T-helper 1 cell treated with Interleukin-12 subunit alpha and Interleukin-12 subunit beta and Interleukin-4 antibody, amounts not matched to agents 30 ng/mL and 1 ng/mL, for 36 hours (primary cell): ENCODE measurements around the gene NT5DC2. TPM values are rescaled to one million over a fixed set of nuclear protein-coding genes. Genes with fewer than 3 reads are reported as not detected.
"Not testable (repeated sequence)": the region's sequence is repeated elsewhere in the genome, so short reads cannot be mapped to it uniquely, and the experiment has no call there.

Experiments used
- intact Hi-C: fragments of 100-400 bp; cut with micrococcal nuclease; formaldehyde crosslinking; loops from one replicate; pipeline ENCODE4 v1.15.1; 2024
- total RNA-seq: library from RNA; stranded (reverse); gene quantifications from 2 replicates; pipeline ENCODE4 v1.2.3, GENCODE V29; 2022

The NT5DC2 gene
- total RNA-seq, 1 donor from 2014 or later, result 14.3 TPM

- intact Hi-C loops, result not testable (repeated sequence)
Measured at GRCh38 chr3:52526671-52527038, 7.0 kb downstream of the NT5DC2 start.

DNA sequence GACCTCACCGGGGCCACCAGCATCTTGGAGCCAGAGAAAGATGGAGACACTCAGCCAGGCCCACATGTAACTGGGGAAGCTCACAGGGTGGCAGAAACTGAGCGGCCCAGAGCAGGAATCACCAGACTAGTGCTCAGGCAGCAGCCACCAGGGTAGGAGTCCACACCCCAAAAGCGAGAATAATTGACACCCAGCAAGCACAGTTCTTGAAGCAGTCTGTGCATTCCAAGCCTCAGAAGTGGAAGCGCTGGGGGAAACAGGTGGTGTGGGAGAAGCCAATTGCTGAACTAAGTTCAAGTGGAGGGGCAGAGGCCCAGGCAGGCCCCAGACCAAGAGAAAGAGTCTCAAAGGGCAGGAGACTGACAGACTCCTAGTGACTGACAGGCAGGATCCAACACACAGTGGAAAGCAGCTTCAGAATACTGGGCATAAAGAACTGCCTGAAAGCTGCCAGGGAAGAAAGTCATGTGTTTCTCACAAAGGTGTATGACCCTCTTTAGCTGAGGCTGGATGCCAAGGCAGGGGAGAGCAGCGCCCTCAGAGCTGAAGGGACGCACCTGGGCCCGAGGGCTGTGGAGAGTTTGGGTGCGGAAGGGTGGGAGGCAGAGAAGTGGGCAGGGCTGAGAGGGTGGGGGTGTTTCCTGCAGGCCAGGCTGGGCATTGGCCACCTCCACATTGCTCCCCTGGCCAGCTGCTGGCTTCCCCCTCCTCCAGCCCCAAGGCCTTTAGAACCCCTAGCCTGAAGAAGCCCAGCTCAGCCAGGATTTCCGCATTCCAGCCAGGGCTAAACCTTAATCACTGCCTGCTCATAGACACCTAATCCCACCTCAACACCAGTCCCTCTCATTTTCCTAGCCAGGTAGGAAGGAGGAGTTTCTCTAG is 7.7 kb downstream of the NT5DC2 start:
- intact Hi-C loops, result no loop called here

DNA sequence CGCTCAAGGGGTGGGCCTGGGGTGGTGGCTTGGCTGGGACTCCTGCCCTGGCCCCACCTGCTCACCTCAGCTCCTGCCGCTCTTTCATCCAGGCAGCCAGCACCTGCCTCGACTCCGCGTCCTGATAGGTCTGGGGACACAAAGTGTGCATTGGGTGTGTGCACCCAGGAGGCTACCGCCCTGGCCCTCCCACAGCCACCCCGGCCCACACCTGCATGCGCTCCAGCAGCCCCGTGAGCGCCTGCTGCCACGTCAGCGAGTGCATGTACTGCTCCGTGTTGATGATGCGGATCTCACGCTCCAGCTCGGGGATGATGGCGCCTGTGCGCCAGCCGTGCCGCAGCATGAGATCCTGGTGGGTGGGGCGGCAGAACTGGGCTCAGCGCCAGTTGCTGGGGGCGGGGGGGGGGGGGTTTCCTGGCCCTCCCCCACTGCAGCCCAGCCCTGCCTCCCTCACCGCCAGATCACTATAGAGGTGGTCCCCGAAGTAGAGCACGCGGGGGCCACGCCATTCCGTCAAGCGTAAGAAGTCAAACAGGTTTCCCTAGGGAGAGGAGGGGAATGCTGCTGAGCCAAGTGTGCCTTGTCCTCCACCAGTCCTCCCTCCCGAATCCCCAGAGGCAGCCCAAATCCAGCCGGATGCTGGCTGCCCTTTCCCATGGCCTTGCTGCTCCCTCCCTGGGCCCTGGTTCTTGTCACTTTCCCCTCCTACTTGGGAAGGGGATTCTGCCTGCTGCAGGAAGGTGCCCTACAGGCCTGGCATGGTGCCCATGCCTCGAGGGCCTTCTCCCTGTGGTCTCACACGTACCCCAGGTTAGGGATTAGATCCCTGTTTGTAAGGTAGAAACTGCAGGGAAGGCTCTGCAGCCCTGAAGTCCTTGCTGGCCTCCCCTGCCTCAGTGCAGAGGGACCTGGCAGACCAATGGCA is 8.6 kb downstream of the NT5DC2 start:
- intact Hi-C loops, result no loop called here

DNA sequence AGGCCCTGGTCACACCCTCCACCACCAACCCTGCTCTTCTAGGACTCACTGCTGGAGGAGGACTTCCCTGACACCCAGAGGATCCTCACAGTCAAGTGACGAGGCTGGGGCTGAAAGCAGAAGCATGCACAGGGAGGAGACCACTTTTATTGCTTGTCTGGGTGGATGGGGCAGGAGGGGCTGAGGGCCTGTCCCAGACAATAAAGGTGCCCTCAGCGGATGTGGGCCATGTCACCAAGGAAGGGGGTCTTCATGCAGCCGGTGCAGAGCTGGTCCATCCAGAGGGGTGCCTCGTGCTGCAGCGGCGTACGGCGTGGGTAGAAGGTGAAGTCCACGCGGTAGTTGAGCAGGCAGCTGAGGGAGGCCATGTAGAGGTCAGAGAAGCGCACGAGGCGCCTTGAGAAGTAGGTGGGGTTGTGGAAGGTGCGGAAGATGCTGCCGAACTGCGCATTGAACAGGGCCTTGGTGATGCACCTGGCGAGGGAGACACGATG is 9.4 kb downstream of the NT5DC2 start:
- intact Hi-C loops, result no loop called here

- intact Hi-C loops, result no loop called here
Measured at GRCh38 chr3:52523386-52524257, 10.0 kb downstream of the NT5DC2 start.

GRCh38 chr3:52522651-52523251 is 10.9 kb downstream of the NT5DC2 start:
- intact Hi-C loops, result no loop called here

DNA sequence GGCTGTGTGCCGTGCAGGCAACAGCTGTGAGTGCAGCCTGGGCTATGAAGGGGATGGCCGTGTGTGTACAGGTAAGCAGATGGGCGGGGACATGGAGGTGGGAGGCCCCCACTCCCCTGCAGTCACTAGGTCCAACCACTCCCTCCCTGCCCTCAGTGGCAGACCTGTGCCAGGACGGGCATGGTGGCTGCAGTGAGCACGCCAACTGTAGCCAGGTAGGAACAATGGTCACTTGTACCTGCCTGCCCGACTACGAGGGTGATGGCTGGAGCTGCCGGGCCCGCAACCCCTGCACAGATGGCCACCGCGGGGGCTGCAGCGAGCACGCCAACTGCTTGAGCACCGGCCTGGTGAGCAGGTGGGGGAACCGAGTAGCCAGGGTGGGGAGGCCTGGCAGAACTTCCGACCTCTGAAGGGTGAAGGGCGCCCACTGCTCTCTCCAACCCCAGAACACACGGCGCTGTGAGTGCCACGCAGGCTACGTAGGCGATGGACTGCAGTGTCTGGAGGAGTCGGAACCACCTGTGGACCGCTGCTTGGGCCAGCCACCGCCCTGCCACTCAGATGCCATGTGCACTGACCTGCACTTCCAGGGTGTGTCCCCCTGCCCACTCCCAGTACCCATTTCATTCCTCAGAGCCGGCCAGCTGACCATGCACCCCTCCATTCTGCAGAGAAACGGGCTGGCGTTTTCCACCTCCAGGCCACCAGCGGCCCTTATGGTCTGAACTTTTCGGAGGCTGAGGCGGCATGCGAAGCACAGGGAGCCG is 11.6 kb downstream of the NT5DC2 start:
- intact Hi-C loops, result no loop called here

DNA sequence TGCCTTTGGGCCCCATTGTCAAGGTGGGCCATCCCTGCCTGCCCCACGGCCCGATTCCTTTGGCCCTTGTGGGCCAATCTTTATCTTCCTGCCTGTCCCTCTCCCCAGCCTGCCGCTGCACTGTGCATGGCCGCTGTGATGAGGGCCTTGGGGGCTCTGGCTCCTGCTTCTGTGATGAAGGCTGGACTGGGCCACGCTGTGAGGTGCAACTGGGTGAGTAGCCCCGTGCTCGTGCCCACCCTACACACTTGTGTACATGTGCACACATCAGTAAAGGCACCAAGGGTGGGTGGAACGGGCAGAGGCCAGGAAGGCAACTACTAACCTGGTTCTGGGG is 12.2 kb downstream of the NT5DC2 start:
- intact Hi-C loops, result no loop called here

DNA sequence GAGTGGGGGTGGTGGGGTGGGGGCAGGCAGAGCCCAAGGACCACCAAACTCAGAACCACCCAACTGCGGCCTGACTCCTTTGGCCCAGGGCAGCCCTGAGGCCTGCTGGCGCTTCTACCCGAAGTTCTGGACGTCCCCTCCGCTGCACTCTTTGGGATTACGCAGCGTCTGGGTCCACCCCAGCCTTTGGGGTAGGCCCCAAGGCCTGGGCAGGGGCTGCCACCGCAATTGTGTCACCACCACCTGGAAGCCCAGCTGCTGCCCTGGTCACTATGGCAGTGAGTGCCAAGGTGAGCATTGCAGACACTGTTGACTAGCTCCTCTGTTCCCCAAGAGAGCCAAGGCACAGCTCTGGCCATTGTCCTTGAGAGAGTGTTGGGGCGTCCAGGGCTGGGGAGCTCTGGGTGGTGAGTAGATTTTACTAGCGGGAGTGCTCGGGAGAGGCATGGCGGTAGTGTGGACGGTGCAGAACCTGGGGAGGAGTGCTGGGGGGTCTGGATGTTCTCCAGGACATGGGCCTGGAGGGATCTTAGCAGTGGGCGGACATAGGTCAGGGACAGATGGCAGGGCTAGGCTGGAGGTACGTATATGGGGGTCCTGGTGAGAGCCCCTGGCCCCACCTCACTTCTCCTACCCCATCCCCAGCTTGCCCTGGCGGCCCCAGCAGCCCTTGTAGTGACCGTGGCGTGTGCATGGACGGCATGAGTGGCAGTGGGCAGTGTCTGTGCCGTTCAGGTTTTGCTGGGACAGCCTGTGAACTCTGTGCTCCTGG is 12.8 kb downstream of the NT5DC2 start:
- intact Hi-C loops, result no loop called here

DNA sequence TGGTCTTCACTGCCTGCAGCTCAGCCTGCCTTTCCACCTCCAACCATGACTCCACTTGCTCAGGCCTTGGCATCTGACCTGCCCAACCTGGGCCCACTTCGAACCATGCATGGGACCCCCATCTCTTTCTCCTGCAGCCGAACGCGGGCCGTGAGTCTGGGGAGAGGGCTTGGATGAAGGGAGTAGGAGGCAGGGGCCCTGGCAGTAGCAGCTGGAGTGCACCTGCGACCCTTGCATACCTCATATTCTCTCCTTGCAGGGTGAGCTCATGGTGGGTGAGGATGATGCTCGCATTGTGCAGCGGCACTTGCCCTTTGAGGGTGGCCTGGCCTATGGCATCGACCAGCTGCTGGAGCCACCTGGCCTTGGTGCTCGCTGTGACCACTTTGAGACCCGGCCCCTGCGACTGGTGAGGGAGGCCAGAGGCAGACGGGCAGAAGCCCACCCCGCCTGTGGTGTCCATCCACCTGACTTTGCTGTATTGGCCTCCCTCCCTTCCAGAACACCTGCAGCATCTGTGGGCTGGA is 13.5 kb downstream of the NT5DC2 start:
- intact Hi-C loops, result no loop called here

DNA sequence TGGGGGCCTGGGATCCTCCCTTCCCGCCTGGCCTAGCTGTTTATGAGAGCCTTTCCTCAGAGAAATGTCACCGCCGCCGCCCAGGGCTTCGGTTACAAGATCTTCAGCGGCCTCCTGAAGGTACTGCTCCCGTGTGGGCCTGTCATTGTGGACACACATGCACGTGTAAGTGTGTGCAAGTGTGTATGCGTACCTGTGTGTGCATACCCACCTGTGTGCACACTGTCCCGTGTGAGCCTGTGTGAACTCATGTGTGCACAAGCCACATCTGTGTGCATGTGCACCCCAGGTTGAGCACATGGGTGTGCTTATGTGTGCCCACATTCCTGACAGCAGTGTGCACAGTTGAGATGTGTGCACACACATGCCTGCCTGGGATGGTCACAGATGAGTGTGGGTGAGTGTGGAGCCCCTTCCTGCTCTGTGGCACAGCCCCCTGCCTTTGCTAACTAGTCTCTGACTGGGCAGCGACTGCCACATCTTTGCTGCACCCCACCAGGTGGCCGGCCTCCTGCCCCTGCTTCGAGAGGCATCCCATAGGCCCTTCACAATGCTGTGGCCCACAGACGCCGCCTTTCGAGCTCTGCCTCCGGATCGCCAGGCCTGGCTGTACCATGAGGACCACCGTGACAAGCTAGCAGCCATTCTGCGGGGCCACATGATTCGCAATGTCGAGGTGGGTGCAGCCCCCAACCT is 14.1 kb downstream of the NT5DC2 start:
- intact Hi-C loops, result no loop called here

GRCh38 chr3:52518723-52519444 is 14.8 kb downstream of the NT5DC2 start:
- intact Hi-C loops, result no loop called here

- intact Hi-C loops, result no loop called here
Measured at GRCh38 chr3:52517796-52518722, 15.6 kb downstream of the NT5DC2 start.

- intact Hi-C loops, result no loop called here
Measured at GRCh38 chr3:52516509-52517195, 17.0 kb downstream of the NT5DC2 start.

DNA sequence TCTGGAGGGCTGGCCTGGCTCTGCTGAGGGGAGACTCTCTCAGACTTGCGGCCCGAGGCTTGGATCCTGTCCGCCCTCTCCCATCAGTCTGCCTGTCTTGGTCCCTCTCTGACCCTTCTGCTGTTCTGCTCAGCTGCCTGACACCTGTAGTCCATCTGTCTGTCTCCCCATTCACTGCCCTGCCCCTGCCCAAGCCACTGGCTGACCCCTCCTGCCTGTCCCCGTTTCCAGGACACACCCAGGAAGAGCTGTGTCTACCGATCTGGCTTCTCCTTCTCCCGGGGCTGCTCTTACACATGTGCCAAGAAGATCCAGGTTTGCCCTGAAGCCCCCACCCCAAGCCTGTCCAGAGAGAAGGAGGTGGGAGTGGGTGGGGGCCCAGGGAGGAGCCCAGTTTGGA is 18.5 kb downstream of the NT5DC2 start:
- intact Hi-C loops, result no loop called here

GRCh38 chr3:52514576-52514975 is 19.1 kb downstream of the NT5DC2 start:
- intact Hi-C loops, result no loop called here
